Measurements from ENCODE around the gene AP2A1.

DNA sequence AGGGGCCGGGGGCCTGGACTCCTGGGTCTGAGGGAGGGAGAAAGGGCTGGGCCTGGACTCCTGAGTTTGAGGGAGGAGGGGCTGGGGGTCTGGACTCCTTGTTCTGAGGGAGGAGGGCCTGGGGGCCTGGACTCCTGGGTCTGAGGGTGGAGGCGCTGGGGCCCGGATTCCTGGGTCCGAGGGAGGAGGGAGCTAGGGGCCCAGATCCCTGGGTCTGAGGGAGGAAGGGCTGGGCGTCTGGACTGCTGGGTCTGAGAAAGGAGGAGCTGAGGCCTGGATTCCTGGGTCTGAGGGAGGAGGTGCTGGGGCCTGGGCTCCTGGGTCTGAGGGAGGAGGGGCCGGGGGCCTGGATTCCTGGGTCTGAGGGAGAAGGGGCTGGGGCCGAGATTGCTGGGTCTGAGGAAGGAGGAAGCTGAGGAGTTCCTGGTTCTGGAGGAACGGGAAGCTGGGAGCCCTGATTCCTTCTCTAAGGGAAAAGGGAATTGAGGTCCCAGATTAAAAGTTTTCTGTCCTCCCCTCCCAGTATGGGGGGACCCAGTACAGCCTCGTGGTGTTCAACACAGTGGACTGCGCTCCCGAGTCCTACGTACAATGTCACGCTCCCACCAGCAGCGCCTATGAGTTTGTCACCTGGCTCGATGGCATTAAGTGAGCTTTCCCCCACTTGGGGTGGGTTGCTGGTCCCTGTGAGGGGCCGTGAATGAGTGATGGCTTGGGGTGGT lies 52.0 kb downstream of the AP2A1 start:
- TF ChIP-seq CTCF (IDR thresholded peaks at IDR 0.05) (no peak), POLR2A (IDR thresholded peaks at IDR 0.05) (no peak)
